Heart right ventricle (tissue), 16 donors: ENCODE measurements around the gene POU6F2. TPM values are rescaled to one million over a fixed set of nuclear protein-coding genes. Genes with fewer than 3 reads are reported as not detected.

Experiments used
- ATAC-seq, 8 donors: fragments of 200-7000 bp; cut with Tn5 transposase; one replicate each; pipeline ENCODE4 v1.9.1; 2020; ENCODE audit warnings: mild to moderate bottlenecking in 8 of 8, moderate library complexity in 8 of 8, moderate number of reproducible peaks in 1 of 8
- DNase-seq, 2 donors: peaks; one replicate each; pipeline ENCODE4 v3.0.0-alpha.2; 2020
- H3K27ac ChIP-seq, 10 donors: fragments of 200-600 bp; sonication (generic) in 2 of 10; one replicate each; pipeline versions ENCODE4 v1.5.0 to v1.8.0; 2020 to 2022; ENCODE audit warnings: mild to moderate bottlenecking in 3 of 10
- H3K27me3 ChIP-seq, 7 donors: fragments of 200-600 bp; one replicate each; pipeline ENCODE4 v1.8.0; 2021 to 2022; ENCODE audit warnings: mild to moderate bottlenecking in 2 of 7
- H3K36me3 ChIP-seq, 9 donors: fragments of 200-600 bp; sonication (generic) in 1 of 9; one replicate each; pipeline versions ENCODE4 v1.5.0 to v1.8.0; 2020 to 2022; ENCODE audit warnings: mild to moderate bottlenecking in 2 of 9
- H3K4me1 ChIP-seq, 9 donors: fragments of 200-600 bp; sonication (generic) in 1 of 9; one replicate each; pipeline versions ENCODE4 v1.5.0 to v1.8.0; 2020 to 2022; ENCODE audit warnings: mild to moderate bottlenecking in 4 of 9
- H3K4me3 ChIP-seq, 10 donors: fragments of 200-600 bp; sonication (generic) in 2 of 10; one replicate each; pipeline versions ENCODE4 v1.5.0 to v1.8.0; 2020 to 2022; ENCODE audit warnings: mild to moderate bottlenecking in 7 of 10, moderate library complexity in 2 of 10
- H3K9me3 ChIP-seq, 11 donors: fragments of 200-600 bp in 10 of 11; sonication (generic) in 2 of 11; one replicate each; pipeline versions ENCODE4 v1.5.0 to v1.8.0; 2013 to 2022; ENCODE audit warnings: mild to moderate bottlenecking in 2 of 11, control low read depth in 1 of 11, moderate library complexity in 1 of 11
- CTCF ChIP-seq, 9 donors: fragments of 200-600 bp; sonication (generic) in 2 of 9; IDR thresholded peaks; one replicate each; pipeline versions ENCODE4 v1.5.0 to v1.8.0; 2021 to 2022; ENCODE audit warnings: antibody characterized with exemption in 9 of 9, mild to moderate bottlenecking in 5 of 9, moderate library complexity in 1 of 9
- WGBS, 2 donors: extraction: QIAGEN DNeasy Blood & Tissue Kit; methylation state at CpG; one replicate each; pipeline ENCODE4 v1.1.7; 2013; ENCODE audit warnings: inconsistent platforms in 1 of 2; 5-methylcytosine and 5-hydroxymethylcytosine counted together
- intact Hi-C, 10 donors: fragments of 100-400 bp; cut with DNase I; formaldehyde crosslinking; loops; one replicate each; pipeline versions ENCODE4 v1.11.1 to v1.14.2; 2022
- polyA plus RNA-seq, 2 donors: library from polyadenylated mRNA; stranded (reverse); fragments of 200-250 nt; gene quantifications; one replicate each; pipeline ENCODE4 v1.2.3, GENCODE V29; 2013
- total RNA-seq, 10 donors: library from RNA; stranded (reverse); fragmentation: NEBNext Ultra II Directional in 3 of 10; extraction: Animal tissue kit (Norgen Biotek cat#: 25700) in 3 of 10; gene quantifications; one replicate each; pipeline versions ENCODE4 v1.2.1 to v1.2.4, GENCODE V29; 2021 to 2023
- donor health status: Arrhythmogenic right ventricular cardiomyopathy.
- donor health status: ischemic (EF 13 %, LVEDD 7.1; RV severe dilation, severe dysfunction).
- donor health status: healthy with polysubstance abuse.
- donor health status: DM: no; HTN: yes; CAD: no.
- donor health status: DM: no; HTN: no; CAD: no.
- donor health status: ischemic (EF 25% LVEDD 6.9; RV normal size, moderate dysfunction).
- donor health status: ischemic (EF 25% LVEDD 5.7; RV mildly dilated, moderate dysfunction).
- donor health status: healthy.
- donor health status: DM: yes; HTN: yes; CAD: no.
- donor health status: Ischemic cardiomyopathy.
- donor health status: ischemic (EF 35%, LVEDD 5.7; RV mildly dilated, moderate dysfunction).
- donor health status: nonischemic (EF 11% LVEDD 7.7; RV severe dilation, severe dysfunction).
- donor health status: DM: yes; HTN: yes; CAD: no.
- donor health status: PGD.
- donor health status: ischemic (EF 29% LVEDD 5.4; RV normal size, mild dysfunction).
- donor health status: nonischemic (EF 23%, LVEDD 6.1; RV moderate dilation, normal function).

The POU6F2 gene
- total and polyA plus RNA-seq, 12 donors: under 0.01 to 0.83 (median 0.34) TPM

- H3K27me3 ChIP-seq: no peaks in the 10 kb centered on the region
- no peaks in the 10 kb centered on the region for H3K9me3 ChIP-seq
- no peak overlapping the region for H3K4me3 ChIP-seq
- 60 to 70% methylated on average over 2 of the region's 2 CpGs for WGBS, 2 donors
- intact Hi-C loops: no loop called here
- H3K4me1 ChIP-seq: no peaks in the 10 kb centered on the region
- no peak for TF ChIP-seq CTCF (IDR thresholded peaks at IDR 0.05)
- no peak overlapping the region for H3K27ac ChIP-seq
- H3K36me3 ChIP-seq: no peaks in the 10 kb centered on the region
- DNase-seq (no peak), ATAC-seq (no peak)
Measured at GRCh38 chr7:39261771-39262170, 284.1 kb downstream of the POU6F2 start.

- WGBS, 2 donors: 57 to 60% methylated on average over 9 of the region's 9 CpGs
- no peak for TF ChIP-seq CTCF (IDR thresholded peaks at IDR 0.05)
- H3K4me1 ChIP-seq: no peaks in the 10 kb centered on the region
- H3K4me3 ChIP-seq: no peak overlapping the region
- ATAC-seq (no peak), DNase-seq (no peak)
- H3K27me3 ChIP-seq: peaks cover 0 to 10% (median 0%) of the 10 kb centered on the region in 7 donors
- no peaks in the 10 kb centered on the region for H3K9me3 ChIP-seq
- intact Hi-C loops: no loop called here
- no peaks in the 10 kb centered on the region for H3K36me3 ChIP-seq
- no peak overlapping the region for H3K27ac ChIP-seq
Measured at GRCh38 chr7:39265641-39266591, 288.2 kb downstream of the POU6F2 start.

- no peaks in the 10 kb centered on the region for H3K36me3 ChIP-seq
- 74 to 92% methylated on average over 2 of the region's 2 CpGs for WGBS, 2 donors
- no peaks in the 10 kb centered on the region for H3K9me3 ChIP-seq
- H3K4me3 ChIP-seq: no peak overlapping the region
- ATAC-seq (no peak), DNase-seq (no peak)
- peaks cover 0 to 10% (median 0%) of the 10 kb centered on the region in 7 donors for H3K27me3 ChIP-seq
- H3K4me1 ChIP-seq: peaks cover 0 to 3% (median 0%) of the 10 kb centered on the region in 9 donors
- TF ChIP-seq CTCF (IDR thresholded peaks at IDR 0.05): no peak
- no peak overlapping the region for H3K27ac ChIP-seq
- intact Hi-C loops: no loop called here
Measured at GRCh38 chr7:39269034-39269433, 291.3 kb downstream of the POU6F2 start.

GRCh38 chr7:39270018-39270417 lies 292.3 kb downstream of the POU6F2 start:
- intact Hi-C loops: no loop called here
- Histone ChIP-seq H3K4me1 (peaks cover 0 to 3% (median 0%) of the 10 kb centered on the region in 9 donors), H3K4me3 (no peak overlapping the region), H3K27me3 (peaks cover 0 to 10% (median 0%) of the 10 kb centered on the region in 7 donors), H3K9me3 (no peaks in the 10 kb centered on the region), H3K27ac (no peak overlapping the region), H3K36me3 (no peaks in the 10 kb centered on the region)
- DNase-seq (no peak), ATAC-seq (no peak)
- TF ChIP-seq CTCF (IDR thresholded peaks at IDR 0.05): no peak
- 78 to 79% methylated on average over 5 of the region's 5 CpGs for WGBS, 2 donors
